Progenitor cell of endocrine pancreas (in vitro differentiated cells): ENCODE results near the gene MANSC1. TPM values are rescaled to one million over a fixed set of nuclear protein-coding genes. Genes with fewer than 3 reads are reported as not detected.
A peak's percentile ranks its signal among the peaks of the same experiment; 100 is the strongest.

Experiments
- DNase-seq: peaks from one replicate; pipeline ENCODE4 v3.0.0; 2021; ENCODE audit warnings: low spot score; ENCODE audit not compliant: unreplicated experiment
- H3K27ac Mint-ChIP-seq: 2 replicates; pipeline ENCODE4 v1.8.0; 2021; ENCODE audit warnings: mild to moderate bottlenecking, moderate library complexity, mixed read lengths
- H3K27me3 Mint-ChIP-seq: 2 replicates; pipeline ENCODE4 v1.8.0; 2021; ENCODE audit warnings: mixed read lengths
- H3K36me3 Mint-ChIP-seq: 2 replicates; pipeline ENCODE4 v1.8.0; 2022; ENCODE audit warnings: mixed read lengths; ENCODE audit not compliant: insufficient read depth
- H3K4me1 Mint-ChIP-seq: 2 replicates; pipeline ENCODE4 v1.8.0; 2021; ENCODE audit warnings: low read depth, mixed read lengths
- H3K4me3 Mint-ChIP-seq: 2 replicates; pipeline ENCODE4 v1.8.0; 2021; ENCODE audit warnings: low read depth, mild to moderate bottlenecking, moderate library complexity, mixed read lengths
- H3K9me3 Mint-ChIP-seq: 2 replicates; pipeline ENCODE4 v1.8.0; 2021; ENCODE audit warnings: low read depth, mixed read lengths
- total RNA-seq: library from RNA; stranded (reverse); gene quantifications from 2 replicates; pipeline ENCODE4 v1.2.1, GENCODE V29; 2021
- TF ChIP-seq, protein P1 (sequence below): fragments of 200-600 bp; sonication (generic); IDR thresholded peaks from one replicate; pipeline ENCODE4 v1.5.0; 2021; ENCODE audit warnings: antibody characterized with exemption, mild to moderate bottlenecking; ENCODE audit not compliant: unreplicated experiment

Gene MANSC1
- total RNA-seq, 1 donor from 2014 or later = 30.7 TPM

- peaks cover 36% of the 10 kb centered on the region for H3K4me1 Mint-ChIP-seq
- no peaks in the 10 kb centered on the region for H3K9me3 Mint-ChIP-seq
- DNase-seq = no peak
- peak overlapping the region; percentile 32 for H3K4me3 Mint-ChIP-seq
- H3K36me3 Mint-ChIP-seq = peaks cover 7% of the 10 kb centered on the region
- H3K27me3 Mint-ChIP-seq = no peaks in the 10 kb centered on the region
- peak overlapping the region; percentile 94 for H3K27ac Mint-ChIP-seq
- TF ChIP-seq, protein P1, sequence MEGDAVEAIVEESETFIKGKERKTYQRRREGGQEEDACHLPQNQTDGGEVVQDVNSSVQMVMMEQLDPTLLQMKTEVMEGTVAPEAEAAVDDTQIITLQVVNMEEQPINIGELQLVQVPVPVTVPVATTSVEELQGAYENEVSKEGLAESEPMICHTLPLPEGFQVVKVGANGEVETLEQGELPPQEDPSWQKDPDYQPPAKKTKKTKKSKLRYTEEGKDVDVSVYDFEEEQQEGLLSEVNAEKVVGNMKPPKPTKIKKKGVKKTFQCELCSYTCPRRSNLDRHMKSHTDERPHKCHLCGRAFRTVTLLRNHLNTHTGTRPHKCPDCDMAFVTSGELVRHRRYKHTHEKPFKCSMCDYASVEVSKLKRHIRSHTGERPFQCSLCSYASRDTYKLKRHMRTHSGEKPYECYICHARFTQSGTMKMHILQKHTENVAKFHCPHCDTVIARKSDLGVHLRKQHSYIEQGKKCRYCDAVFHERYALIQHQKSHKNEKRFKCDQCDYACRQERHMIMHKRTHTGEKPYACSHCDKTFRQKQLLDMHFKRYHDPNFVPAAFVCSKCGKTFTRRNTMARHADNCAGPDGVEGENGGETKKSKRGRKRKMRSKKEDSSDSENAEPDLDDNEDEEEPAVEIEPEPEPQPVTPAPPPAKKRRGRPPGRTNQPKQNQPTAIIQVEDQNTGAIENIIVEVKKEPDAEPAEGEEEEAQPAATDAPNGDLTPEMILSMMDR = no peak
Observed at GRCh38 chr12:12331244-12331771, 18.7 kb downstream of the MANSC1 start.

DNA sequence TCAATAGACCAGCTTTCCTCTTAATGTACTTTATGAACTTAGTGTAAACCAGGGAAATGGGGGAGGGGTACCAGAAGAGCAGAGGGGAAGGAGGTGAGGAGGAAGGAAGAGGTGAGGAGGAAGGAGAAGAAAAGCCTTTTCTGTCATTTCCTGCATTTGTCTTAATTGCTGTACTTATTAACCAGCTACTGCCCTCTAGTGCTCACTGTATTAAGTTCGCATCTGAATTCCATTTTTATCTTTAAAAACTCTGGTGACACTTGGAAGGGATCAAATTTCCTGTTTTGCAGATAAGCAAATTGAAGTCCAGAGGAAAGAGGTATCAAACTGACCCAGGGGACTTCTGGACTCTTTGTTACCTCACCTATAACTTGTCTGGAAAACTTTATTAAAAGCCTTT is 22.2 kb downstream of the MANSC1 start:
- H3K27me3 Mint-ChIP-seq = no peaks in the 10 kb centered on the region
- no peak overlapping the region for H3K4me3 Mint-ChIP-seq
- DNase-seq = no peak
- H3K27ac Mint-ChIP-seq = no peak overlapping the region
- H3K36me3 Mint-ChIP-seq = no peaks in the 10 kb centered on the region
- no peaks in the 10 kb centered on the region for H3K9me3 Mint-ChIP-seq
- peaks cover 27% of the 10 kb centered on the region for H3K4me1 Mint-ChIP-seq
- TF ChIP-seq, protein P1 = peak; percentile 88

- H3K27me3 Mint-ChIP-seq = no peaks in the 10 kb centered on the region
- H3K27ac Mint-ChIP-seq = no peak overlapping the region
- TF ChIP-seq, protein P1 = no peak
- no peak overlapping the region for H3K4me3 Mint-ChIP-seq
- no peaks in the 10 kb centered on the region for H3K36me3 Mint-ChIP-seq
- H3K9me3 Mint-ChIP-seq = no peaks in the 10 kb centered on the region
- peaks cover 13% of the 10 kb centered on the region for H3K4me1 Mint-ChIP-seq
- no peak for DNase-seq
Observed at GRCh38 chr12:12326262-12326661, 23.8 kb downstream of the MANSC1 start.

DNA sequence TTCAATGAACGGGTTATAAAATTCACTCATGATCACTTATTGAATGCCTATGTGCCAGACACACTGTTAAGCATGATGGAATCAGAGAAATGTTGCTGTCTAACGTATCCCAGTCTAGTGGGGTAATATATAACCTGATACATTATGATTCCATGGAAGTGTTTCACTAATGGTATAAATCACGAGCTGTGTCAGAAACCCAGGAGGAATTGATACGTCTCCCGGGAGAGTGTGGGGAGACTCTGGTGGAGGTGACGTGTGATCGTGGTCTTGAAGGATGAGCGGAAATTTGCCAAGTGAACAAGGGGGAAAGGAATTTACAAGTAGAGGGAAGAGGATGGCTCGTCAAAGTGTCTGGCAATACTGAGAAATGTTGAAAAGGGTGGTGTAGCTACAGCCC is 26.5 kb downstream of the MANSC1 start:
- TF ChIP-seq, protein P1 = no peak
- H3K4me3 Mint-ChIP-seq = no peak overlapping the region
- peaks cover 16% of the 10 kb centered on the region for H3K4me1 Mint-ChIP-seq
- no peaks in the 10 kb centered on the region for H3K27me3 Mint-ChIP-seq
- H3K9me3 Mint-ChIP-seq = no peaks in the 10 kb centered on the region
- H3K27ac Mint-ChIP-seq = no peak overlapping the region
- no peak for DNase-seq
- no peaks in the 10 kb centered on the region for H3K36me3 Mint-ChIP-seq

GRCh38 chr12:12323118-12323517 is 26.9 kb downstream of the MANSC1 start:
- H3K9me3 Mint-ChIP-seq = no peaks in the 10 kb centered on the region
- H3K27ac Mint-ChIP-seq = no peak overlapping the region
- H3K4me3 Mint-ChIP-seq = no peak overlapping the region
- DNase-seq = no peak
- H3K27me3 Mint-ChIP-seq = no peaks in the 10 kb centered on the region
- peaks cover 16% of the 10 kb centered on the region for H3K4me1 Mint-ChIP-seq
- H3K36me3 Mint-ChIP-seq = no peaks in the 10 kb centered on the region
- TF ChIP-seq, protein P1 = no peak
